ENCODE results near the gene GPX6.
A peak's percentile ranks its signal among the peaks of the same experiment; 100 is the strongest.
"Not testable (repeated sequence)": the region's sequence is repeated elsewhere in the genome, so short reads cannot be mapped to it uniquely, and the experiment has no call there.

The GPX6 gene

DNA sequence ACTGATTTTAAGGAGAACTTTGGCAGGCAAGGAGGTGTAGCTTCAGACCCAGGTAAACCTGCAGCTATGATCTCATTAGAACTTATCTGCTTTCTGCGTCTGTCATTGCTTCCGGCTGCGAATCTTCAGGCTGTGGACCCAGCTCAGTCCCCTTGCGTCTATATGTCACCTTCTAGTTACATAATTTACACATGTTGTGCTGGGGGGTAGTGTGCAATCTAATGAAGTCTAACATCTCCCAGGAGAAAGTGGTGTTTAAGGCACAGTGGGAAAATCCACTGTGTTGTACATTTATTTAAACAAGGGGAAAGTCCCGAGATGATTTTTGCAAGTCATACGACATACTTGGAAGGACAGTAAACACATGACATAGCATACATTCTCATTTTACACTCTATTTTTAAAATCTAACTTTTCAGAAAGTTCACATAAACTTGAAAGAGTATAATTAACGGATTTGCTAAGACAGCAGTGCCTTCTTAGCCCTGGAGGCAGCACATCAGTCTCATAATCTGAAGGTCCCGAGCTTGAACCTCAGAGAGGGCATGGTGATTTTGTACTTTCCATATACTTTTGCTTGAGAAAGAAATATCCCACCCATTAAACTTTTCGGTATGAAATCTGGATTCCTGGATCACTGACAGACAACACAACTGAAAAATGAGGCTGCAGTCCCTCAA lies 35.2 kb downstream of the GPX6 start:
- H3K4me3 ChIP-seq (replicated peaks; ENCODE audit: low read depth, low read length), result no peak overlapping the region
- TF ChIP-seq, protein P1, sequence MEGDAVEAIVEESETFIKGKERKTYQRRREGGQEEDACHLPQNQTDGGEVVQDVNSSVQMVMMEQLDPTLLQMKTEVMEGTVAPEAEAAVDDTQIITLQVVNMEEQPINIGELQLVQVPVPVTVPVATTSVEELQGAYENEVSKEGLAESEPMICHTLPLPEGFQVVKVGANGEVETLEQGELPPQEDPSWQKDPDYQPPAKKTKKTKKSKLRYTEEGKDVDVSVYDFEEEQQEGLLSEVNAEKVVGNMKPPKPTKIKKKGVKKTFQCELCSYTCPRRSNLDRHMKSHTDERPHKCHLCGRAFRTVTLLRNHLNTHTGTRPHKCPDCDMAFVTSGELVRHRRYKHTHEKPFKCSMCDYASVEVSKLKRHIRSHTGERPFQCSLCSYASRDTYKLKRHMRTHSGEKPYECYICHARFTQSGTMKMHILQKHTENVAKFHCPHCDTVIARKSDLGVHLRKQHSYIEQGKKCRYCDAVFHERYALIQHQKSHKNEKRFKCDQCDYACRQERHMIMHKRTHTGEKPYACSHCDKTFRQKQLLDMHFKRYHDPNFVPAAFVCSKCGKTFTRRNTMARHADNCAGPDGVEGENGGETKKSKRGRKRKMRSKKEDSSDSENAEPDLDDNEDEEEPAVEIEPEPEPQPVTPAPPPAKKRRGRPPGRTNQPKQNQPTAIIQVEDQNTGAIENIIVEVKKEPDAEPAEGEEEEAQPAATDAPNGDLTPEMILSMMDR (IDR thresholded peaks at IDR 0.05; ENCODE audit: low read depth, low read length, missing control alignments), result no peak
- no peak for DNase-seq (ENCODE audit: extremely low read depth, low read depth)

DNA sequence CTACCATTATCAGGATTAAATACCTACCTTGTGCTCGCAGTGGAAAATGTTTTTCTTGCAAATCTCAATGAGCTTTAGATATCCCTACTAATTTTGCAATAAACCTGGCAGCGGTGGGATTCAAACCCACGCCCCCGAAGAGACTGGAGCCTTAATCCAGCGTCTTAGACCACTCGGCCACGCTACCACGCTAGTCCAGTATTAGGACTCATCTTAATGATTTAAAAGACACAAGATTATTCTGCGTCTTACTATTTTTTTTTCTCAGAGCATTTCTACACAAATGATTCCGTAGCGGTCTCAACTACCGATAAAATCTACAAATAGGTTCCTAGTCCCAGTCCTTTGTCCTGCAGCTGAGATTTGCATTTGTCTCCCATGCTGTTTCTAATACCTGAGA lies 37.1 kb downstream of the GPX6 start:
- TF ChIP-seq, protein P1 (IDR thresholded peaks at IDR 0.05; ENCODE audit: low read depth, low read length, missing control alignments), result no peak
- no peak overlapping the region for H3K4me3 ChIP-seq (replicated peaks; ENCODE audit: low read depth, low read length)
- DNase-seq (ENCODE audit: extremely low read depth, low read depth), result no peak

DNA sequence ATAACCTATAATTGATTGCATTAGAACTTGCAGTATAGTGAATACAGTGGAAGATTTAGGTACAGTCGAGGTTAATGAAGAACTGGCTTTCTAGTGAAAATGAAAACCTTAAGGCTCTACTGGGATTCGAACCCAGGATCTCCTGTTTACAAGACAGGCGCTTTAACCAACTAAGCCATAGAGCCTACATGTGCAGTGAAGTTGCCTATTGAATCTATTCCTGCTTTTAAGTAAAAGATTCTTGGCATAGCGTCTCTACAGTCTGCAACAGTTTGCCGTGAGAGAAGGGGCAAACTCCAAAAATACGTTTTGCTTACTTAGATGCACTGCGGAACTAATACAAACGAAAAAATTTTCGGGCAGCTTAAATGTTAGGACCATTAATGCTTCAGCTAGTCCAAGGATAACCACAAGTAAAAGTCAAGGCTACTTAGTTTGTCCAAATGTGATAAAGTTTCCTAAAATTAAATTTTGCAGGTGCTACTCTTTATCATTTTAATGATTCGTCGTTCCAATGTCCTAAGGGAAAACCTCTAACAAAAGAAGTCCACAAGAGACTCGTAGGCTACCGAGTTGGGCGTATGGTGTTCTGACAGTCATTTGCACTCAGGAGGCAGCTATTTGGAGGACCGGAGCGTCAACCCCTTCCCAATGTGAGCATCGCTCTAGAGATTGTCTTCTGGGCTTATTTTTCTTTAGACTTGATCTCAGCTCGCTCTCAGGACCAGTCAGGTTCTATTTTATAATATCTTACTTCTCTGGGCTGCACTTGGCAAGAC lies 41.0 kb downstream of the GPX6 start:
- TF ChIP-seq, protein P1 (IDR thresholded peaks at IDR 0.05; ENCODE audit: low read depth, low read length, missing control alignments), result no peak
- DNase-seq (ENCODE audit: extremely low read depth, low read depth), result peak; percentile 82
- H3K4me3 ChIP-seq (replicated peaks; ENCODE audit: low read depth, low read length), result peak overlapping the region; percentile 42

DNA sequence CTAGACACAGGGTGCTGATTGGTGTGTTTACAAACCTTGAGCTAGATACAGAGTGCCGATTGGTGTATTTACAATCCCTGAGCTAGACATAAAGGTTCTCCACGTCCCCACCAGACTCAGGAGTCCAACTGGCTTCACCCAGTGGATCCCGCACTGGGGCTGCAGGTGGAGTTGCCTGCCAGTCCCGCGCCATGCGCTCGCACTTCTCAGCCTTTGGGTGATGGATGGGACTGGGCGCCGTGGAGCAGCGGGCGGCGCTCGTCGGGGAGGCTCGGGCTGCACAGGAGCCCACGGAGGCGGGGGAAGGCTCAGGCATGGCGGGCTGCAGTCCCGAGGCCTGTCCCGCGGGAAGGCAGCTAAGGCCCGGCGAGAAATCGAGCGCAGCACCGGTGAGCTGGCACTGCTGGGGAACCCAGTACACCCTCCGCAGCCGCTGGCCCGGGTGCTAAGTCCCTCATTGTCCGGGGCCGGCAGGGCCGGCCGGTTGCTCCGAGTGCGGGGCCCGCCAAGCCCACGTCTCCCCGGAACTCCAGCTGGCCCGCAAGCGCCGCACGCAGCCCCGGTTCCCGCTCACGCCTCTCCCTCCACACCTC lies 46.3 kb downstream of the GPX6 start:
- H3K4me3 ChIP-seq (replicated peaks; ENCODE audit: low read depth, low read length); DNase-seq (ENCODE audit: extremely low read depth, low read depth): not testable (repeated sequence)

DNA sequence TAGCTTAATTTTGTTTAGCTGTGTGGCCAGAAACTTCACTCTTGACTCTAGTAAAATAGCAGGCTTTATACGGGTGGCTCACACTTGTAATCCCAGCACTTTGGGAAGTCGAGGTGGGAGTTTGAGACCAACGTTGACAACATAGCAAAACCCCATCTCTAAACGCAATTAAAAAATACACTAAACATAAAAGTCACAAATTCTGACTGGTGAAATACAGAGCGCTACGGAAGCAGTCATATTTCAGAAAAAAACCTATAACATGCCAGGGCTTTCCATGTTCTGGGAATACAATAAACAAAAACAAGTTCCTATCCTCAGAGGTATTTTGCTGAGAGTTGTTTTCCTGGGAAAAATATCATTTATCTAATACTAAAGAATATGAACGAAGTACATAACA lies 47.5 kb downstream of the GPX6 start:
- no peak for DNase-seq (ENCODE audit: extremely low read depth, low read depth)
- TF ChIP-seq, protein P1 (IDR thresholded peaks at IDR 0.05; ENCODE audit: low read depth, low read length, missing control alignments), result no peak
- H3K4me3 ChIP-seq (replicated peaks; ENCODE audit: low read depth, low read length), result no peak overlapping the region

DNA sequence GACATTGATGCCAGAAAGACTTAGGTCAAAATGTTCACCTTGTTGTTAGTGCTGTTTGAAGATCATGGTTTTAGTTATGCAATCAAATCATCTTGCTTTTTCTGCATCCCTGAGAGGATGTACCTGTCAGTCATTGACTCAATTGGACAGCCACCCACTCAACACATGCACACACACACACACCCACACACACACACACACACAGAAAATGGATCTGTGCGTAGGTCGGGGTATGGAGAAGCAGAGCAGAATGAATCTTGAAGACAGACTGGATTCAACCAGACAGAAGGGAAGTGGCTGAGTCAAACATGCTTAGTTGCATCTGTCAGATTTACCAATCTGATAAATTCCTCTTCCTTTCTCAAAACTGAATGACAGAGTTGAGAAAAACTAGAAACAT lies 53.2 kb downstream of the GPX6 start:
- DNase-seq (ENCODE audit: extremely low read depth, low read depth), result no peak
- TF ChIP-seq, protein P1 (IDR thresholded peaks at IDR 0.05; ENCODE audit: low read depth, low read length, missing control alignments), result no peak
- H3K4me3 ChIP-seq (replicated peaks; ENCODE audit: low read depth, low read length), result no peak overlapping the region

DNA sequence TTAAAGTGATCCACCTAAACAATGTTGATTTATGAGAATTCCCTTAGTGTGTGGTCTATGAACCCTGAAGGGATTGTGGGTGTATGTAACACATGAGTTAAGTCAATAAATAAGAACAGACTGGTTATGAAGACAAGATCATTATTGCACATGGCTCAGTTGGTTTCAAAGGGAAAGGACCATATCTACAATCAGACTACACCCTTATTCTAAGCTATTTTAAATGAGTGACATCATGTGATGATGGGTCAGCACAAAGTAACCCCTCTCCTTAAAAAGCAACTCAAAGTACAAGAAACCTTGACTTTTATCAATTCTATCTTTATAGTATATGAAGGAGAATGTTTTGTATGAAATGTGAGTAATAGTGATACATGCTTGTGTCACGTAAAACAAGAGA lies 57.0 kb downstream of the GPX6 start:
- no peak for DNase-seq (ENCODE audit: extremely low read depth, low read depth)

More for the DNA sequence above, 57.0 kb downstream of the GPX6 start:
- TF ChIP-seq, protein P1 (IDR thresholded peaks at IDR 0.05; ENCODE audit: low read depth, low read length, missing control alignments), result no peak
- H3K4me3 ChIP-seq (replicated peaks; ENCODE audit: low read depth, low read length), result no peak overlapping the region
